Spleen (tissue), 11 donors: ENCODE data around the gene NOL9. TPM values are rescaled to one million over a fixed set of nuclear protein-coding genes. Genes with fewer than 3 reads are reported as not detected.

Experiments
- DNase-seq: peaks from one replicate; pipeline ENCODE4 v3.0.0-alpha.2; 2020
- H3K27ac ChIP-seq, 8 donors: fragments of 200-600 bp; sonication (generic) in 7 of 8; 1 replicate in 4 of 8; 2 replicates in 4 of 8; pipeline versions ENCODE4 v1.5.0 to v1.8.0; 2016 to 2021; ENCODE audit warnings: inconsistent platforms in 4 of 8, mild to moderate bottlenecking in 4 of 8, moderate library complexity in 1 of 8
- H3K27me3 ChIP-seq, 7 donors: fragments of 200-600 bp; sonication (generic) in 6 of 7; replicated peaks in 1 of 7; 1 replicate in 4 of 7; 2 replicates in 3 of 7; pipeline versions ENCODE4 v1.5.0 to v1.8.0; 2016 to 2021; ENCODE audit warnings: inconsistent platforms in 3 of 7, mild to moderate bottlenecking in 1 of 7
- H3K36me3 ChIP-seq, 6 donors: fragments of 200-600 bp; sonication (generic) in 5 of 6; 1 replicate in 4 of 6; 2 replicates in 2 of 6; pipeline versions ENCODE4 v1.5.0 to v1.8.0; 2016 to 2021; ENCODE audit warnings: inconsistent platforms in 2 of 6
- H3K4me1 ChIP-seq, 6 donors: fragments of 200-600 bp; sonication (generic) in 5 of 6; 1 replicate in 3 of 6; 2 replicates in 3 of 6; pipeline versions ENCODE4 v1.5.0 to v1.8.0; 2016 to 2021; ENCODE audit warnings: inconsistent platforms in 3 of 6
- H3K4me3 ChIP-seq, 8 donors: fragments of 200-600 bp; sonication (generic) in 7 of 8; 1 replicate in 4 of 8; 2 replicates in 4 of 8; pipeline versions ENCODE4 v1.5.0 to v1.8.0; 2016 to 2021; ENCODE audit warnings: inconsistent platforms in 4 of 8, mild to moderate bottlenecking in 4 of 8, moderate library complexity in 2 of 8
- H3K9me3 ChIP-seq, 8 donors: fragments of 200-600 bp; sonication (generic) in 7 of 8; 1 replicate in 4 of 8; 2 replicates in 4 of 8; pipeline versions ENCODE4 v1.5.0 to v1.8.0; 2016 to 2021; ENCODE audit warnings: inconsistent platforms in 4 of 8
- POLR2A ChIP-seq, 3 donors: fragments of 450-650 bp; IDR thresholded peaks; one replicate each; pipeline ENCODE4 v1.5.1; 2017; ENCODE audit warnings: antibody characterized with exemption in 3 of 3, mild to moderate bottlenecking in 1 of 3
- POLR2AphosphoS5 ChIP-seq, 3 donors: sonication (generic); formaldehyde crosslinking; IDR thresholded peaks; one replicate each; pipeline ENCODE4 v1.5.1; 2017; ENCODE audit warnings: antibody characterized with exemption in 3 of 3
- WGBS, 5 donors: extraction: QIAGEN DNeasy Blood & Tissue Kit in 3 of 5; methylation state at CpG; one replicate each; pipeline versions ENCODE4 v1.1.5 to v1.1.7; 2013 to 2018; 5-methylcytosine and 5-hydroxymethylcytosine counted together
- intact Hi-C: fragments of 100-400 bp; cut with DNase I; formaldehyde crosslinking; loops from one replicate; pipeline ENCODE4 v1.15.0; 2023; ENCODE audit warnings: low total_unique reads
- polyA plus RNA-seq, 3 donors: library from polyadenylated mRNA; stranded (reverse); fragments of 200-250 nt; gene quantifications; one replicate each; pipeline ENCODE4 v1.2.1, GENCODE V29; 2013
- total RNA-seq, 7 donors: library from RNA; depleted of rRNA in 3 of 7; stranded (reverse); fragments of >200 nt in 3 of 7; fragmentation: NEBNext Ultra II Directional in 4 of 7; extraction: Animal tissue kit (Norgen Biotek cat#: 25700) in 4 of 7; gene quantifications; one replicate each; pipeline versions ENCODE4 v1.1.0 to v1.2.1, GENCODE V29; 2016 to 2021
- TF ChIP-seq, protein P1 (sequence below), 11 experiments: fragments of 200-600 bp in 7 of 11; fragments of 450-650 bp in 4 of 11; sonication (generic) in 4 of 11; IDR thresholded peaks in 8 of 11; conservative IDR thresholded peaks in 3 of 11; 1 replicate in 7 of 11; 2 replicates in 4 of 11; pipeline versions ENCODE4 v1.4.0 to v1.8.0; 2016 to 2021; ENCODE audit warnings: antibody characterized with exemption in 11 of 11, inconsistent platforms in 4 of 11, mild to moderate bottlenecking in 1 of 11
- donor health status: healthy with polysubstance abuse.
- donor health status: DM: no; HTN: no; CAD: no; lungs with moderate emphysema.
- donor health status: DM: no; HTN: no; CAD: no.
- donor health status: Bipolar disorder and iron deficiency.
- donor health status: healthy.
- donor health status: DM: no; HTN: no; CAD: no.
- donor health status: DM: yes; HTN: yes; CAD: no.

The NOL9 gene
- total and polyA plus RNA-seq, 10 donors: 4.2 to 55.2 (median 41.2) TPM

DNA sequence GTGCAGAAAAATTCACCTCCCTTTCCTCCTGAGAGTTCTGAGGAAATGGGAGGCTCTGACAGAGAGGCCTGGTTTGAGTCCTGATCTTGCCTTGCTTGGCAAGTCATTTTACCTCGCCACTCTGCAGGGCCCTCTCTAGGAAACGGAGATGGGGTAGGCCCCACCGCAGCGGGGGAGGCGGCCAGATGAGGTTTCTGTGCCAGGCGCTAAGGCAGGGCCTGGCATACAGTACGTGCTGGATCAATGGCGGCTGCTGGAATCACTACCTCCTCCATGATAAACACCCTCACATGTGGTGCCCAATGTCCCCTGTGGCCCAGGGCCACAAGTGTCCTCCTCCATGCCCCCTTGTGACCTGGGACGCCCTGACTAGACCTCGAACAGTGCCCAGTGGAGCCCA is 62.3 kb downstream of the NOL9 start:
- H3K9me3 ChIP-seq: no peaks in the 10 kb centered on the region
- H3K4me3 ChIP-seq: peak overlapping the region in 1 of 8 donors; percentile 76
- peak overlapping the region; percentile 27 to 86 (median 81) for H3K27ac ChIP-seq
- H3K4me1 ChIP-seq: peaks cover 14 to 100% (median 63%) of the 10 kb centered on the region in 6 donors
- intact Hi-C loops: no loop called here
- no peak for DNase-seq
- WGBS, 5 donors: 61 to 69% (median 67%) methylated on average over 8 to 10 of the region's 10 CpGs
- no peaks in the 10 kb centered on the region for H3K36me3 ChIP-seq
- peak in 1 of 3 donors; percentile 43 for TF ChIP-seq POLR2AphosphoS5 (IDR thresholded peaks at IDR 0.05)
- no peak for TF ChIP-seq POLR2A (IDR thresholded peaks at IDR 0.05)
- H3K27me3 ChIP-seq: peaks cover 0 to 43% (median 5%) of the 10 kb centered on the region in 7 donors

DNA sequence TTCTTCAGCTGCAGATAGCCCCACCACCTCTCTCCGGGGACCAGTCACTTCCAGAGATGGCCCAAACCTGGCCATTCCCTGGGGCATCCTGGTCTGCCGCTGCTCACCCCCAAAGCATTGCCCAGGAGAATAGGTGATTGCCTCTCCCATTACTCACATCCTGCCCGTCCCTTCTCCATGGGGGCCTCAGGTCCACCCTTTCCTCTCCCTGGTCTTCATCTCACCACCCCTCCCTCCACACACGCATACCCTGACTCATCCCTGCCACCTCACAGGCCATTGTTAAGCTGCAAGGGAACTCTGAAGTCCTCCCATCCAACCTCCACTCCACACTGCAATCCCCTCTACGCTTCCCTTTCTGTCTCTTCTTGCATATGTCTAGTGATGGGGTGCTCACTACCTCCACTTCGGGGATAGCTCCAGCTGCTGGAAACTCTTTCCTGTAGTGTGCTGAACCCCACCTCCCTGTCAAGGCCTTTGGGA is 62.8 kb downstream of the NOL9 start, which contains the start of gene PLEKHG5:
Gene PLEKHG5 (minus strand): TSS at position 188 of the 483 bp plus-strand sequence. CDS start 14,096 bp downstream, outside the sequence.
- no peaks in the 10 kb centered on the region for H3K36me3 ChIP-seq
- peaks cover 17 to 100% (median 62%) of the 10 kb centered on the region in 6 donors for H3K4me1 ChIP-seq
- peak within 1 kb of the TSS; percentile 46 to 86 (median 81) for H3K27ac ChIP-seq
- intact Hi-C loops: no loop called here
- WGBS, 5 donors: 63 to 76% (median 68%) methylated on average over 6 of the region's 6 CpGs
- H3K27me3 ChIP-seq: peaks cover 0 to 43% (median 2%) of the 10 kb centered on the region in 7 donors
- H3K9me3 ChIP-seq: no peaks in the 10 kb centered on the region
- no peak for DNase-seq
- peak within 1 kb of the TSS; percentile 46 to 76 (median 56) for H3K4me3 ChIP-seq
- no peak for TF ChIP-seq POLR2A (IDR thresholded peaks at IDR 0.05)
- no peak for TF ChIP-seq POLR2AphosphoS5 (IDR thresholded peaks at IDR 0.05)
- TF ChIP-seq, protein P1, sequence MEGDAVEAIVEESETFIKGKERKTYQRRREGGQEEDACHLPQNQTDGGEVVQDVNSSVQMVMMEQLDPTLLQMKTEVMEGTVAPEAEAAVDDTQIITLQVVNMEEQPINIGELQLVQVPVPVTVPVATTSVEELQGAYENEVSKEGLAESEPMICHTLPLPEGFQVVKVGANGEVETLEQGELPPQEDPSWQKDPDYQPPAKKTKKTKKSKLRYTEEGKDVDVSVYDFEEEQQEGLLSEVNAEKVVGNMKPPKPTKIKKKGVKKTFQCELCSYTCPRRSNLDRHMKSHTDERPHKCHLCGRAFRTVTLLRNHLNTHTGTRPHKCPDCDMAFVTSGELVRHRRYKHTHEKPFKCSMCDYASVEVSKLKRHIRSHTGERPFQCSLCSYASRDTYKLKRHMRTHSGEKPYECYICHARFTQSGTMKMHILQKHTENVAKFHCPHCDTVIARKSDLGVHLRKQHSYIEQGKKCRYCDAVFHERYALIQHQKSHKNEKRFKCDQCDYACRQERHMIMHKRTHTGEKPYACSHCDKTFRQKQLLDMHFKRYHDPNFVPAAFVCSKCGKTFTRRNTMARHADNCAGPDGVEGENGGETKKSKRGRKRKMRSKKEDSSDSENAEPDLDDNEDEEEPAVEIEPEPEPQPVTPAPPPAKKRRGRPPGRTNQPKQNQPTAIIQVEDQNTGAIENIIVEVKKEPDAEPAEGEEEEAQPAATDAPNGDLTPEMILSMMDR (IDR thresholded peaks at IDR 0.05 in 8 of 11, conservative IDR thresholded peaks at IDR 0.05 in 3 of 11): no peak

DNA sequence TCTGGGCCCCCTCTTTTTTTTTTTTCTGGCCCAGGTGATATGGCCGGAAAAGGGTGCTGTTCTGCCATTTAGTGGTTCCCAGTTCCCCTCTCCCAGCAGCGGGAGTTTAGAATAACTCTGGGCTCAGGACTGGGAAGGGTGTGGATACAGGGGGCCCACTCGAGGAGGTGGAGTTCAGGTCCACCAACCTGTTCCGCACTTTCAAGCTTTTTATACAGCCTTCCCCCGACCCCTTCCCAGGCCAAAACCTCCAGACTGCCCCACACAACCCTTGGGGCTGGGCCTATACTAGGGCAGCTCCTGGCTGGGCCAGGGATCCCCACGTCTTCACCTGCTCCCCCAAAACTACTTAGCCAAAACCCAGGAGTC is 63.2 kb downstream of the NOL9 start:
- Histone ChIP-seq H3K4me1 (peaks cover 20 to 100% (median 64%) of the 10 kb centered on the region in 6 donors), H3K36me3 (no peaks in the 10 kb centered on the region), H3K27me3 (peaks cover 0 to 43% (median 6%) of the 10 kb centered on the region in 7 donors), H3K27ac (peak overlapping the region; percentile 44 to 86 (median 81)), H3K4me3 (peak overlapping the region; percentile 46 to 76 (median 56)), H3K9me3 (no peaks in the 10 kb centered on the region)
- intact Hi-C loops: no loop called here
- TF ChIP-seq, protein P1 (IDR thresholded peaks at IDR 0.05 in 8 of 11, conservative IDR thresholded peaks at IDR 0.05 in 3 of 11): no peak
- TF ChIP-seq POLR2A (IDR thresholded peaks at IDR 0.05): no peak
- TF ChIP-seq POLR2AphosphoS5 (IDR thresholded peaks at IDR 0.05): no peak
- WGBS, 5 donors: 34 to 47% (median 43%) methylated on average over 5 to 6 of the region's 6 CpGs
- no peak for DNase-seq

DNA sequence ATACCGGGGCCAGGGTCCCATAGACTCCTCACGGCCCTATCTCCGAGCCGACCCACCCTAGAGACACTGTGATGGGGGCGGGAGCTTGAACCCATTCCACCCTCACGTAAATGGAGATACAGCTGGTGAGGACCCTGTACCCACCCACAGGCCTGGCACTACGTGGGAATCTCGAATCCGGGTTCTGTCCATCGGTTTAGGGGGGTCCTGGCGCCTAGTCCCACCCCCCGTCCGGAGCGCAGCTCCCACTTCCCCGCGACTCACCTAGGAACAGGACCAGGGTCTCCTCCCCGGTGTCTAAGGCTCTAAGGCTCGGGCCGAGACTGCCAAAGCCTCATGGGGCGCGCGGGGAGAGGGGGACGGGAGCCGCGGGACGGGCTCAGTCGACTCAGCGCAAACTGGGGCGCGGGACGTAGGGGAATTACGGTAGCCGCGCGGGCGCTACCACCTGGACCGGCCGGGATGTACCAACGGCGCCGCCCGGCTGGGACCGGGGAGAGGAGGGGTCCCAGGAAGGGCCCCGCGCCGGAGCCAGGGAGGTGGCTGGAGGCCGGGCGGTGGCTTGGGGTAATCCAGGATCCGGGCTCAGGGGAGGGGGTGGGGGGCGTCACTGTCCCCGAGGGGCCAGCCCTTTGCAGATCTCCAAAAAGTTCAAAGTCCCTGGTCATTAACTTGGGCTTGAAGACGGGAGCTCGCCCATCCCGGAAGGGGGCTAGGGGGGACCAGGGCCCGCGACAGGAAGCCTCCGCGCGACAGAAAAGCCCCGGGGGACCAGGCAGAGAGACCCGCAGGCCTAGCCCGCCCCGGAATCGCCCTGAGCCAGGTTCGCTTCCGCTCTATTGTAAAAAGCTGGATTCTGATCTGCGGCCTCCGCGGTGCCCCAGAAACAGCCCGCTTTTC is 63.9 kb downstream of the NOL9 start:
- H3K27me3 ChIP-seq: peaks cover 0 to 43% (median 13%) of the 10 kb centered on the region in 7 donors
- no peaks in the 10 kb centered on the region for H3K9me3 ChIP-seq
- peak overlapping the region; percentile 46 to 76 (median 56) for H3K4me3 ChIP-seq
- no peaks in the 10 kb centered on the region for H3K36me3 ChIP-seq
- DNase-seq: peak; percentile 86
- H3K4me1 ChIP-seq: peaks cover 17 to 100% (median 66%) of the 10 kb centered on the region in 6 donors
- intact Hi-C loops: no loop called here
- TF ChIP-seq POLR2AphosphoS5 (IDR thresholded peaks at IDR 0.05): peak in 2 of 3 donors; percentile 43 to 47
- TF ChIP-seq, protein P1 (IDR thresholded peaks at IDR 0.05 in 8 of 11, conservative IDR thresholded peaks at IDR 0.05 in 3 of 11): peak in 6 of 11 experiments; percentile 9 to 56 (median 32)
- TF ChIP-seq POLR2A (IDR thresholded peaks at IDR 0.05): no peak
- peak overlapping the region; percentile 44 to 86 (median 81) for H3K27ac ChIP-seq
- WGBS, 5 donors: 1 to 5% (median 2%) methylated on average over 32 to 70 of the region's 70 CpGs
